T-helper 1 cell (primary cell): ENCODE results near the gene CRB3.

Experiments
- DNase-seq, 5 donors: peaks; one replicate each; pipeline ENCODE4 v3.0.0-alpha.2; 2012 to 2020

CRB3 gene

GRCh38 chr19:6433165-6433564 is 30.9 kb upstream of the CRB3 start:
- no peak for DNase-seq

DNA sequence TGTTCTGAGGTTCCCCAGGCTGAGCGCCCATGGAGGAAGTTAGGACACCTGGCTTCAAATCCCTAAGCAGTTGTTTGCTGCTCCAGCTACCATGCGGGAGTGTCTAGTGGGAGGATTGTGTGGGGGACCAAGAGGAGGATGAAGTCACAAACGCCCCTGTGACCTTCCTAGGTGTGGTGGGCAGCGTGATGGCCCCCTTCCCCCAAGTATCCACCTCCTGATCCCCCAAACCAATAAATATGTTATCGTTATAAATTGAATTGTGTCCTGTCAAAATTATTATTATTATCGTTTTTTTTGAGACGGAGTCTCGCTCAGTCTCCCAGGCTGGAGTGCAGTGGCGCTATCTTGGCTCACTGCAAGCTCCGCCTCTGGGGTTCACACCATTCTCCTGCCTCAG is 30.4 kb upstream of the CRB3 start, which contains the start of gene SLC25A41:
SLC25A41 (minus strand) TSS at position 101 of the 400 bp plus-strand sequence; CDS start at position 31, 70 bp downstream.
- DNase-seq: no peak

DNA sequence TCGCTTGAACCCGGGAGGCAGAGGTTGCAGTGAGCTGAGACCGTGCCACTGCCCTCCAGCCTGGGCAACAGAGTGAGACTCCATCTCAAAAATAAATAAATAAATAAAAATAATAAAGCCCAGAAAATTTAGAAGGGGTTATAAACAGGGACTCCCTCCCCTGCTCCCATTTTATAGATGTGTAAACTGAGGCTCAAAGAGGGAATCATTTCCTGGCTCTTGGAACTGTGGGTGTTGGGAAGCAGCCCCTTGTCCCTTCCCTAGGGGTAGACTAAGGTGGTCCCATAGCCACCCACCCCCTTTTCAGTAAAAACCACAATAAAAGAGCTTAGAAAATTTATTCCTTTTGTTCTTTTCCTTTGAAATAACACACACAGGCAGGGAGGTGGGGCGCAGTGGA is 24.3 kb upstream of the CRB3 start:
- no peak for DNase-seq

GRCh38 chr19:6440905-6441304 is 23.2 kb upstream of the CRB3 start:
- DNase-seq: no peak

DNA sequence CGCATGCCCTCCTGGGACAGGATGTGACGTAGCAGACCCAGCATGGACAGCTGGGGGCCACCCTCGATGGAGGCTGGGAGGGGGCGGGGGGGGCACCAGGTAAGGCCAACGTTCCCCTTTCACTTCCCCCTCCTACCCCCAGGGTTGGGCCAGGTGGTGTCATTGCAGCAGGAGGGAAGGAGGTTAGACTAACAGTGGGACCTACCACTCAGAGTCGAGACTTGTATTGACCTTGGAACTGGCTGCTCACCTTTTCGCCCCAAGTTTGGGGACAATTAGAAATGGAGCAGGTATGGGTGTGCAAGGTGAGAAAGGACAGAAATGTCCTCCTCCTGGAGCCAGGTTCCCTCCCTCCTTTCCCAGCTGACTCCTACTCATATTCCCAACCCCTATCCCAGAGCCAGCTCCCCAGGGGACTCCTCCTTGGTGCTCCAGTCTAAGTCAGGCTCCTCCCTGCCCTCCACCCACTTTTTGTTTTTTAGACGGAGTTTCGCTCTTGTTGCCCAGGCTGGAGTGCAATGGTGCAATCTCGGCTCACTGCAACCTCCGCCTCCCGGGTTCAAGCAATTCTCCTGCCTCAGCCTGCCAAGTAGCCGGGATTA is 21.9 kb upstream of the CRB3 start:
- DNase-seq: no peak

- no peak for DNase-seq
Measured at GRCh38 chr19:6443986-6444385, 20.1 kb upstream of the CRB3 start.

GRCh38 chr19:6446452-6446851 is 17.6 kb upstream of the CRB3 start:
- DNase-seq: no peak

DNA sequence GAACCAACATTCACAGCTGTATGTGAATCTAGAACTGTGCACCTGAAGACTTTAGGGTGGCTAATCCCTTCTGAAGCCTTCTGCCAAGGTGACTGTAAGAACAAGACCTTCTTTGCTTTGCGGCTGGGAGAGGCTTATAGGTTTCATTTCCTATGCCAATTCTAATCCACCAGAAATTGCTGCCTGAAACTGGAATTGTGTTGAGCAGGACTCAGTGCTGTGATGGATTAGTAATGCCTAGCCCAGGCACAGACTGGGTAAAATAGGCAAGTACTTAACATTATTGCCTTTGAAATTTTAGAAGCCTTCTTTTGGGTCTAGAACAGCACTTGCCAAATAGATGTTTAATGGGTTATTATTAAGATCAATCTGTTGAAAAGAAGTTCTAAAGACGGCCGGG is 16.0 kb upstream of the CRB3 start:
- DNase-seq: no peak

DNA sequence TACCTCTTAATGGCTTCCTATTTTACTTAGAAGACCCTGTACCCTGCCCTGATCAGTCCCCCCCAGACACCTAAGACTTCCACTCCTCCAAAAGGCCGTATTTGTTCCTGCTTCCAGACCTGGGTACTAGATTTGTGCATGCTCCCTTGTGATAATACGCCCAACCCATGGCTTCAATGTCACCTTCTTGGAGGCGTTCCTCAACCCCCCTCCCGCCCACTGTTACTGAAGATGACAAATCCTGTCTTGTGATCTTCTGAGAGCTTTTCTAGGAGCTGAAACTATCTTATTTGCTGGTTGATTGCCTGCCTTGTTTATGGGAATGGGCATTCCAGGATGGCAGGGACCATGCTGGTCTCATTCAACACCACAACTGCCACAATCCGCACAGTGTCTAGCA is 13.9 kb upstream of the CRB3 start:
- no peak for DNase-seq

GRCh38 chr19:6451583-6452222 is 12.4 kb upstream of the CRB3 start:
- no peak for DNase-seq

DNA sequence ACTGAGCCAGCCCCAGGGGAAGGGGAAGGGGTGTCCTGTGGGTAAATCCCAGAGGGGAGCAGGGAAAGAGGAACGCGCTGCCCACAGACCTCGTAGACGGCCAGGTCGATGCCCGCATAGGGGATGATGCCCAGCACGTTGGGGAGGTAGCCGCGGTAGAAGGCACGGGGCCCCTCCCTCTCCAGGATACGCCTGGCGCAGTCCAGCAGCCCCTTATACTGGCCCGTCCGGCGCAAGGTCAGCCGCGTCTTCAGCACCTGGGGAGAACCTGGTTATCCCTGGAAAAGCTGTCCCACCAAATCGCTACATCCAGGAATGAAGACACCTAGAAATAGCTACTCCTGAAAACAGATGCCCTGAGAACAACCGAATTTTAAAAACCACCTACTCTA is 11.9 kb upstream of the CRB3 start:
- no peak for DNase-seq

DNA sequence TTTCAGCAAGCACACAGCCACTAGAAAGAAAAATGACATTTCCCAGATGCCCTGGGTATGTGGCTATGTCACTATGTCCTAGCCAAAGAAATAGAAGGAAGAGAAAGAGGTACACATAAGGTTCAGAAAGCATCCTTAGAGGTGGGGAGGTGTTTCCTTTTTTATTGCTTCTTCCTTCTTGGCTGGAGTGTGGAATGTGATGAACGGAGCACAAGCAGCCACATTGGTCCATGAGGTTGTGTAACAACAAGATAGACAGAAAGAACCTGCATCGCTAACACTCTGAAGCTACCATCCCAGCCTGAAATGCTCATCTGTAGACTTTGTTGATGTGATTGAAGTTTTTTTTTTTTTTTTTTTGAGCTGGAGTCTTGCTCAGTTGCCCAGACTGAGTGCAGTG is 11.2 kb upstream of the CRB3 start:
- DNase-seq: no peak

DNA sequence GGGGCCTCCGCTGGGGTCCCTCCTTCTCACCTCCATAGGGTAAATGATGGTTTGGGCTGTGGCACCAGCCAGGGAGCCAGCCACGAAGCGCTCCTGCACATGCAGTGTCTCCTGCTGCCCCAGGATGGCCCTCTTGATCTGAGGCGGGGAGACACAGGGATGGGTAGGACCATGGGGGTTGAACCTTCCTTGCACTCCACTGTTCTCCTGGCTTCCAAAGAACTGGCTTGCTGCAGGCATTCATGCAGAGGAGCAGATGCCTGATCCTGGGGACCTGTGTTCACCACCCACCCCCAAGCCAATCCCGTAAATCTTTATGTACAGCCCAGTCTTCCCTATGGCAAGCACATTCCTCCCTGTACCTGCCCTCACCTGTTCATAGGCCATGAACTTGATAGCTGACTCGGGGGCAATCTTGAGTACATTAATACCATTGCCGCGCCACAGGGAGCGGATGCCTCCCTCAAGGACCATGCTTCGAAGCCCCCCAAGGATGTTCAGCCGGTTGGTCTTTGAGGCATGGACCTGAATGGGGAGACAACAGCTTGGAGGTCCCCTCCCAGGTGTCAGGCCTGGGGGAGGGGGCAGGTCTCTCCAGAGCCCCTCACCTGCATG is 10.0 kb upstream of the CRB3 start:
- no peak for DNase-seq

GRCh38 chr19:6455924-6456323 is 8.1 kb upstream of the CRB3 start:
- no peak for DNase-seq

DNA sequence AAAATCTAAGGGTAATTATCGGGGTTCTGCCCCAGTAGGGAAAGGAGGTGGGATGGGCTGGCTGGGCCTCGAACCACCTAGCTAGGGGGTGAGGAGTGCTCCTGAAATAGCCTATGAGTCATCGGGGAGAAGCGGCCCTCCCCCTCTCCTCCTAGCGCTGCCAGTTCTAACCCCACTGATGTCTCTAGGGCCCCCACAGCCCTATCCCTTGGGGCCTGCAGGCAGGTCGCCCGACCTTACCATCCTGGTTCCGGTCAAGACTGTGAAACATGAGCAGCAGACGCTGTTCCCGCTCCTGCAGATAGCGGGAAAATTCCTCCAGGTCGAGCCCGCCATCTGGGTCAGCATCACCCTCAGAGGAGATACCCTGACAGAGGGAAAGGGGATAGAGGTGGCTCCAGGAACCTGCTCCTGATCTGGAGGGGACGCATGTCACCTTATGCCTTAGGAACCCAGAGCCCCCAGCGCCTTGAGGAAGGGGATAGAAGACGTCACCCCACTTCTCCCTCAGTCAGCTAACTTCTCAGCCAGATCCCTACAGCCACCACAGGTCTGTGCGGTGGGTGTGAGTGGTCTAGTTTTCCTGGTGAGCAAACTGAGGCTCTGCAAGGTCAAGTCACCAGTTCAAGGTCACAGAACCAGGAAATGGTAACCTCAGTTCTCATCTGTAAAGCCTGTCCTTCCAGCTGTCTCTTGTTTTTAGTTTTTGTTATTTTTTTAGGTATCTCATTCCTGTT is 5.9 kb upstream of the CRB3 start:
- no peak for DNase-seq

GRCh38 chr19:6458695-6459261 is 5.3 kb upstream of the CRB3 start:
- no peak for DNase-seq

- DNase-seq: peak; percentile 26 to 74 (median 44)
Measured at GRCh38 chr19:6459262-6460098, 4.6 kb upstream of the CRB3 start, which contains the start of gene SLC25A23. SLC25A23 (minus strand) TSS chr19:6459792; CDS start chr19:6459628, 164 bp downstream.

- DNase-seq: peak; percentile 87 to 97 (median 94)
Measured at GRCh38 chr19:6460099-6460884, 3.8 kb upstream of the CRB3 start.

- no peak for DNase-seq
Measured at GRCh38 chr19:6465006-6465405, 935 bp downstream of the CRB3 start.

GRCh38 chr19:6465663-6466062 is 1.6 kb downstream of the CRB3 start:
- no peak for DNase-seq

DNA sequence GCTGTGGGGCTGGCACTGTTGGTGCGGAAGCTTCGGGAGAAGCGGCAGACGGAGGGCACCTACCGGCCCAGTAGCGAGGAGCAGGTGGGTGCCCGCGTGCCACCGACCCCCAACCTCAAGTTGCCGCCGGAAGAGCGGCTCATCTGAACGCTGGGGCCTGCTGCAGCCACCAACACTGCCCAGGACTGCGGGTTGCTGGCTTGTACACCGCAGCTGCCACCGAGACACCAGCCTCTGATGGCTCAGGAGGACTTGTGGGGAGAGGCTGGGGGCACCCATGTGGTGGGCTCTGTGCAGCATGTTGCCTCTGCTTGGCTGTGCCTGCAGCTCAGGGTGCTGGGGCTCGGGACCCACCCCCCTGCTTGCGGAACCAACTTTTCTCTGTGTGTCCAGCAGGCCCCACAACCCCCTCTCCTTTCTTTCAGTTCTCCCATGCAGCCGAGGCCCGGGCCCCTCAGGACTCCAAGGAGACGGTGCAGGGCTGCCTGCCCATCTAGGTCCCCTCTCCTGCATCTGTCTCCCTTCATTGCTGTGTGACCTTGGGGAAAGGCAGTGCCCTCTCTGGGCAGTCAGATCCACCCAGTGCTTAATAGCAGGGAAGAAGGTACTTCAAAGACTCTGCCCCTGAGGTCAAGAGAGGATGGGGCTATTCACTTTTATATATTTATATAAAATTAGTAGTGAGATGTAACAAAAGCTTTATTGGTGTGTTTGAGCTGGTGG is 2.6 kb downstream of the CRB3 start:
- no peak for DNase-seq
